Ascending aorta (tissue), 2 donors: ENCODE results near the gene ALOXE3. TPM values are rescaled to one million over a fixed set of nuclear protein-coding genes. Genes with fewer than 3 reads are reported as not detected.
A peak's percentile ranks its signal among the peaks of the same experiment; 100 is the strongest.

Experiments used
- DNase-seq, 2 donors: peaks; one replicate each; pipeline ENCODE4 v3.0.0-alpha.2; 2019; ENCODE audit warnings: low spot score in 2 of 2
- H3K27ac ChIP-seq, 2 donors: fragments of 200-600 bp; sonication (generic); one replicate each; pipeline ENCODE4 v1.5.1; 2016 to 2017; ENCODE audit warnings: mild to moderate bottlenecking in 1 of 2
- H3K27me3 ChIP-seq: fragments of 200-600 bp; sonication (generic); one replicate; pipeline ENCODE4 v1.5.1; 2017
- H3K36me3 ChIP-seq, 2 donors: fragments of 200-600 bp; sonication (generic); one replicate each; pipeline ENCODE4 v1.5.1; 2016
- H3K4me1 ChIP-seq, 2 donors: fragments of 200-600 bp; sonication (generic); one replicate each; pipeline ENCODE4 v1.5.1; 2016 to 2017; ENCODE audit warnings: mild to moderate bottlenecking in 1 of 2
- H3K4me3 ChIP-seq, 2 donors: fragments of 200-600 bp; sonication (generic); one replicate each; pipeline ENCODE4 v1.5.1; 2016 to 2017; ENCODE audit warnings: mild to moderate bottlenecking in 1 of 2
- H3K9me3 ChIP-seq, 2 donors: fragments of 200-600 bp; sonication (generic); one replicate each; pipeline ENCODE4 v1.5.1; 2016
- intact Hi-C: fragments of 100-400 bp; cut with DNase I; formaldehyde crosslinking; loops from one replicate; pipeline ENCODE4 v1.15.1; 2023
- total RNA-seq: library from RNA; depleted of rRNA; stranded (reverse); fragments of >200 nt; gene quantifications from one replicate; pipeline ENCODE4 v1.1.0, GENCODE V29; 2016
- TF ChIP-seq, protein P1 (sequence below), 3 experiments: fragments of 200-600 bp in 2 of 3; fragments of 450-650 bp in 1 of 3; sonication (generic) in 2 of 3; IDR thresholded peaks; one replicate each; pipeline ENCODE4 v1.5.1; 2016 to 2019; ENCODE audit warnings: antibody characterized with exemption in 3 of 3, mild to moderate bottlenecking in 1 of 3, moderate library complexity in 1 of 3

Gene ALOXE3
- total RNA-seq = not detected

DNA sequence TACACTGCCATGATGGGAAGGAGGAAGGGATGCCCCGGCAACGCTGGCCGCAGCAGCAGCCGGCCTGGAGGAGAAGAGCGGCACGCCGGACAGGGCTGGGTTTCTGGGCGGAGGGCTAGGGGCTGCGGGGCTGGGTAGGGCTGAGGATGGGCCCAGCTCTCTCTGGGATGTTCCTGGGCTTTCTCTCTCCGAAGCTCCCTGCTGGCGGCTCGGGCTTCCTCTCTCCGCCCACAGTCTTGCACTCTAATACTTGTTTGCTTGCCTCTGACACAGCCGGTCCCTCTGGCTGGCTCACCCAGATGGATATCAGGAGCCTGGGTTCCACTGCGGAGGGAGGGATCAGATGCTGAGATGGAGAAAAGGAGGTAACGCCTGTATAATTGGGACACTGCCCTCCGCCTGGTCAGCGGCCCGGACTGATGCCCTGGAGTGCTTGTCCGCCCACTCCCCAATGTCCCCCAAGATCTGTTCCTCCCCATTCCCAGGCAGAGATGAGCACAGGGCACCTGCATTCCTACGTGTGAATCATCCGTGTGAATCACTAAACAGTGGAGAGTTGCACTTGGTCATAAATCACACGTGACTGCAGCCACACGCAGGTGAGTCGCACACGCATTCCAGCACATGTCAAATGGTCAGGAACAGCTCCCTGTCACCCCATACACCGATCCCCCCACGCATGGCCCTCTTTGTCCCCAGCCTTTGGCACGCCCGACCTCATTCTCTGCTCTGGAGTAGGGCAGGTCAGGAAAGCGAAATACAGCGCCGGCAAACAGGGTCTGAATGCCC is at the start of gene ALOXE3:
TSS of gene ALOXE3 (minus strand) at position 535 of the 789 bp plus-strand sequence. CDS start at position 11, 524 bp downstream.
- intact Hi-C loops = loop anchor here (1.0 to 5.0 kb wide), 4 partner anchors 24 to 261 kb away; partner anchors contain the start of genes CYB5D1, NAA38, RANGRF and TMEM88
- H3K4me1 ChIP-seq = peaks cover 13 to 36% of the 10 kb centered on the region in 2 donors
- TF ChIP-seq, protein P1, sequence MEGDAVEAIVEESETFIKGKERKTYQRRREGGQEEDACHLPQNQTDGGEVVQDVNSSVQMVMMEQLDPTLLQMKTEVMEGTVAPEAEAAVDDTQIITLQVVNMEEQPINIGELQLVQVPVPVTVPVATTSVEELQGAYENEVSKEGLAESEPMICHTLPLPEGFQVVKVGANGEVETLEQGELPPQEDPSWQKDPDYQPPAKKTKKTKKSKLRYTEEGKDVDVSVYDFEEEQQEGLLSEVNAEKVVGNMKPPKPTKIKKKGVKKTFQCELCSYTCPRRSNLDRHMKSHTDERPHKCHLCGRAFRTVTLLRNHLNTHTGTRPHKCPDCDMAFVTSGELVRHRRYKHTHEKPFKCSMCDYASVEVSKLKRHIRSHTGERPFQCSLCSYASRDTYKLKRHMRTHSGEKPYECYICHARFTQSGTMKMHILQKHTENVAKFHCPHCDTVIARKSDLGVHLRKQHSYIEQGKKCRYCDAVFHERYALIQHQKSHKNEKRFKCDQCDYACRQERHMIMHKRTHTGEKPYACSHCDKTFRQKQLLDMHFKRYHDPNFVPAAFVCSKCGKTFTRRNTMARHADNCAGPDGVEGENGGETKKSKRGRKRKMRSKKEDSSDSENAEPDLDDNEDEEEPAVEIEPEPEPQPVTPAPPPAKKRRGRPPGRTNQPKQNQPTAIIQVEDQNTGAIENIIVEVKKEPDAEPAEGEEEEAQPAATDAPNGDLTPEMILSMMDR (IDR thresholded peaks at IDR 0.05) = no peak
- H3K27me3 ChIP-seq = peaks cover 3% of the 10 kb centered on the region
- H3K9me3 ChIP-seq = no peaks in the 10 kb centered on the region
- H3K36me3 ChIP-seq = no peaks in the 10 kb centered on the region
- peak within 1 kb of the TSS; percentile 53 to 65 for H3K4me3 ChIP-seq
- peak in 1 of 2 donors; percentile 78 for DNase-seq
- H3K27ac ChIP-seq = peak within 1 kb of the TSS; percentile 37 to 70

DNA sequence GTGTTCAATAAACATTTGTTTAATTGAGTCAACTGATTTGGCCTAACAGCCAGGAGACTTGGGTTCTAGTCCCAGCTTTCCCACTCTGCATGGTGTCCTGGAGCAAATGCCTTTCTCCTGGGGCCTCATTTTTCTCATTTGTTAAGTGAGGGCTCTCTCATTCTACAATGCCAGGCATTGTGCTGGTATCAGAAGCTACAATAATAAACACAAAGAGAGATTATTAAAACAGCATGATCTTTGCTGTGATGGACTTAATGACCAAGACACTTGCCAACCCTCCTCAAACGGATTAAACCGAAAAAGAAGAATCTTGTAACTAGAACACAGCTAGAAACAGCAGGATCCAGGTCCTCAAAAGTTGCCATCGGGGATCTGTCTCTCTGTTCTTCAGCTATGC is 49.2 kb upstream of the ALOXE3 start:
- no peak for DNase-seq
- TF ChIP-seq, protein P1 (IDR thresholded peaks at IDR 0.05) = no peak
- Histone ChIP-seq H3K4me3 (no peak overlapping the region), H3K4me1 (peaks cover 6 to 11% of the 10 kb centered on the region in 2 donors), H3K36me3 (no peaks in the 10 kb centered on the region), H3K27ac (no peak overlapping the region), H3K27me3 (no peaks in the 10 kb centered on the region), H3K9me3 (no peaks in the 10 kb centered on the region)
- intact Hi-C loops = no loop called here

DNA sequence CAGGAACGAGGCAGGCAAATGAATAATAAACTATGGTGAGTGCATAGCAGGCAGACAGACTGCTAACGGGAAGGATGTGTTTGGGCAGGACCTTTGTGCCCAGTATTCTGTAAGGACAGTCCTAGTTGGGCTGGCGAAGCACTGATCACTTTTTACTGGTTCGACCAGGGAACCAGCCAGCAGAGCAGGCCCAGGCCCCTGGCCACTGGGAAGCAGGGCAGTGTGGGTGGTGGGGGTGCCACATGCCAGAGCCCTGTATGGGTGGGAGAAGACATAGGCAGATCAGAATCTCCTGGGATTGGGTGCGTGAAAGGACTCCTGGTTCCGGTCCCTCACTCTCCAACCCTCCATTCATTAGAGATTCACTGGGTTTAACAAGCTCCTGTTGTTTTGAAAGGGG is 48.4 kb upstream of the ALOXE3 start:
- intact Hi-C loops = no loop called here
- TF ChIP-seq, protein P1 (IDR thresholded peaks at IDR 0.05) = no peak
- H3K36me3 ChIP-seq = no peaks in the 10 kb centered on the region
- H3K9me3 ChIP-seq = no peaks in the 10 kb centered on the region
- H3K4me1 ChIP-seq = peaks cover 12 to 13% of the 10 kb centered on the region in 2 donors
- H3K4me3 ChIP-seq = no peak overlapping the region
- H3K27ac ChIP-seq = no peak overlapping the region
- DNase-seq = no peak
- no peaks in the 10 kb centered on the region for H3K27me3 ChIP-seq

DNA sequence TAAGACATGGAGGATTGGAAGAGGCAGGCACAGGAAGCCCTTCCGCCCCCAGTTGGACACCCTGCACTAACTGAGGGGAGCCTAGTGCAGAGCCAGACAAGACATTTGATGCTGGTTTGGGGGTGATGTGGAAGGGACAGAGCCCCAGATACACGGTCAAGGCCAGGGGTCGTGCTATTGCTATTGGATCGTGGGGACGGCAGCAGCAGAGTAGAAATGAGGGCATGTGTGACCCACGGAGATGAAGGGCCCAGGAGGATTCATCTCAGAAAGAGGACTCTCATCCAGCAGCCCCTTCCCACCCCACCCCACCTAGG is 46.5 kb upstream of the ALOXE3 start:
- TF ChIP-seq, protein P1 (IDR thresholded peaks at IDR 0.05) = no peak
- intact Hi-C loops = no loop called here
- H3K4me1 ChIP-seq = peaks cover 21 to 27% of the 10 kb centered on the region in 2 donors
- H3K9me3 ChIP-seq = no peaks in the 10 kb centered on the region
- no peak overlapping the region for H3K4me3 ChIP-seq
- H3K27me3 ChIP-seq = no peaks in the 10 kb centered on the region
- peaks cover 10 to 13% of the 10 kb centered on the region in 2 donors for H3K36me3 ChIP-seq
- DNase-seq = no peak
- peak overlapping the region; percentile 99 to 100 for H3K27ac ChIP-seq

DNA sequence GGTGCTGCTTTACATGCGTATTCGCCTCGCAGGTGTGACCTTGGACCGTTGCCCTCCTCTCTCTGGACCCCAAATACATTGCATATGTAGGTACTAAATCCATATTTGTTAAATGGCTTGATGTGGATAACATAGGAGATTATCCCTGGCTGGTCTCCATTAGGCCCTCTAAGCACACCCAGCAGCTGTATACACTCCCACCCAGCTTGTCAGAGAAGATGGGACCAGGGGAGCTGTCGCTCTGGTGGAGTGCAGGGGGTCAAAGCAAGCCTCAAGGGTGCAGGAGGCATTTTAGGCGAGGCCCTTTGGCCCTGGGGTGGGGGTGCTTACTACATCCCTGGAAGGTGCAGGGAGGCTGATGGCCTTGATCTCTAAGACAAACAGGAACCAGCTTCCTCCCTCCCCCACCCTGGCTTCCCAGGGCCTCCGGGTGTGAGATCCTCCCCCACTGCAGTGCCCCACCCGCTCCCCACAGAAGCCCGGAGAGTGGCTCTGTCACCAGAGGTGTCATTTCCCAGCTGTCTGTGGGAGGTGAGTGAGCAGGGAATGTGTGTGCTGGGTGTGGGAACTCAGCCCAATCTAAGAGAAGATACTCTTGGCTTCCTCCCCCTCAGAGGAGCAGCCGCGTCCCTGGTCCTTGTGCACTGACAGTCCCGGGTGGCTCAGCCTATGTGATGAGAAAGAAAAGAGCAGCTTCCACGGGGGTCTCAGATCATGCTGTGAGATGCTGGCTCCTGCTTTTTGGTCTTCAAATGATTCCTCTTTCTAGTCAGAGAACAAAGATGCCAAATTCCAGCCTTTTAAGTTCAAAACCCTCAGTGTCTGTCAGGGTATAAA is 45.9 kb upstream of the ALOXE3 start:
- H3K27ac ChIP-seq = peak overlapping the region; percentile 99 to 100
- DNase-seq = peak; percentile 69 to 87
- H3K4me1 ChIP-seq = peaks cover 21 to 29% of the 10 kb centered on the region in 2 donors
- H3K36me3 ChIP-seq = peaks cover 14 to 15% of the 10 kb centered on the region in 2 donors
- H3K4me3 ChIP-seq = peak overlapping the region in 1 of 2 donors; percentile 100
- TF ChIP-seq, protein P1 (IDR thresholded peaks at IDR 0.05) = no peak
- intact Hi-C loops = loop anchor here (2.0 kb wide), 1 partner anchor 23 kb away; no protein-coding TSS in a partner anchor
- no peaks in the 10 kb centered on the region for H3K9me3 ChIP-seq
- no peaks in the 10 kb centered on the region for H3K27me3 ChIP-seq
